Bone marrow (tissue), 2 donors: ENCODE measurements around the gene TAS2R19.

Experiments
- DNase-seq, 2 donors: peaks; one replicate each; lab custom pipeline; 2025; lab: John Stamatoyannopoulos, UW

The TAS2R19 gene

DNA sequence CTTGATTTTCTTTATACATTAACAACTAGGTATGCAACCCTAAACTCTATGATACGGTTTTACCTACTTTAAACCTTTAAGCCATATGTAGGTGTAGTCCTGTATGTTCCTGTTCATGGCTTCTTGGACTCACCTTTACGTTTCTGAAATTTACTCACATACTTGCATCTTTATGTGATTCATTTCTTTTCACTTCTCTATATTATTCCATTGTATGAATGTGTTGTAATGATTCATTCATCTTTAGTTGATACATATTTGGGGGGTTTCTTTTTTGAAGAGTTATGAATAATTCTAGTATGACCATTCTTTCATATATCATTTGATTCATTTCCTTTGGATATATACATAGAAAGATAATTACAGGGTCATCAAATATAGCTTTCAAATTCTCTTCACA is 33.3 kb downstream of the TAS2R19 start:
- DNase-seq = no peak

DNA sequence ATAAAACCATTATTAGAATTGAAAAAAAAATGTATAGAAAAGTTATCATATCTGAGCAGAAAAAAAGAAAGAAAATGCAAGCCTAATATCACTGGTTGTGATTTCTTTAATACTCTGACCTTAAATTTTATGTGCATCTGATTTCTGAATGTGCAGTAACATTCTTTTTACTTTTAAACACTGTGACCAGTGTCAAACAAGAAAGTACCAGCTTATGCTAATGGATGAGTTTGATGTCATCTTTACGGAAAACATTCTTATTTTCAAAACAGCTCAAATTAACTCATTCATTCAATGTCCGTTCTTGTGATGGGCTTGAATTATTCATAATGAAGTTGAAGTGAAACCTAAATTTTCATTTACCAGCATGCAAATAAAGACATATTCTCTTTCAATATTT is 35.6 kb downstream of the TAS2R19 start, which contains the start of gene TAS2R50:
Gene TAS2R50 (minus strand): TSS at position 101 of the 400 bp plus-strand sequence. CDS start 52 bp downstream, at position 49.
- DNase-seq = no peak

DNA sequence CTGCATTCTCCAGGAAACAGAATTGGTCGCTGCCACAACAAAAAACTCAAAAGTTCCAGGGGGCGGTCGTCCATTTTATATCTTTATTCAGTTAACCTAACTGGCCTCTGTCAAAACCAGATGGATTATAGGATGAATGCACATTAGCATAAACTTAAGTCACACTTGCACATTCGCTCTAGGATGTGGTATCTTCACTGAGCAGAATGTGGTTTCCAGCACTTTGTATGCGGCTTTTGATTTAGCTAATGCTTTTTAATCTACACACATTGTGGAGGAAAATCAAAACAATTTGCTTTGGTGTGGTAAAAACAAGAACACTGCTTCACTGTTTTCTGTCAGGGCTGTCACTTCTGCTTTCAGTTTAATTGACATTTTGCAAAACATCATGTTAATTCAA is 40.2 kb downstream of the TAS2R19 start:
- no peak for DNase-seq

DNA sequence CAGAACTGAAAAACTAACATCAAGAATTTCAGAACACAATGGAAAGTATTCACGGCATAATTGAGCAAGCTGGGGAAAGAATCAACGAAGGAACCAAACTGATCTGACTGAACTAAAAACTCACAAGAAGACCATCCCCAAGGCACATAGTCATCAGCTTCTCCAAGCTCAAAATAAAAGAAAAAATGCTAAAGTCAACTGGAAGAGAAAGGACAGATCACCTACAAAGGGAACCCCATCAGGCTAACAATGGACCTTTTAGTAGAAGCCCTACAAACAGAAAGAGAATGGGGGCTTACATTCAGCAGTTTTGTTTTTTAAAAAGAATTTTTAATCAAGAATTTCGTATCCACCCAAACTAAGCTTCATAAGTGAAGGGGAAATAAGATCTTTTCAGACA is 47.5 kb downstream of the TAS2R19 start:
- no peak for DNase-seq
